A673 (cell line): ENCODE measurements around the gene B9D1. TPM values are rescaled to one million over a fixed set of nuclear protein-coding genes. Genes with fewer than 3 reads are reported as not detected.

ENCODE experiments used
- BruUV-seq: library from RNA; stranded (reverse); fragments of 400-500 nt; replicated peaks from 2 replicates; lab custom pipeline; 2021; lab: Mats Ljungman, UMichigan
- CTCF ChIA-PET: fragments of 300-600 bp; sonication (Branson Sonifier 250); formaldehyde crosslinking; loops from one replicate; lab custom pipeline; 2022; ENCODE audit warnings: antibody characterized with exemption; lab: Charles Lee
- POLR2A ChIA-PET: fragments of 300-600 bp; sonication (Branson Sonifier 250); formaldehyde crosslinking; loops from one replicate; lab custom pipeline; 2022; ENCODE audit warnings: antibody characterized with exemption; ENCODE audit not compliant: low non-redundant PET; lab: Charles Lee
- DNase-seq: peaks from one replicate; pipeline ENCODE4 v3.0.0-alpha.2; 2015; ENCODE audit warnings: low spot score
- H3K27ac ChIP-seq: fragments of 200-600 bp; sonication (generic); 2 replicates; pipeline ENCODE4 v1.5.1; 2016; ENCODE audit warnings: mixed run types, low read depth, mild to moderate bottlenecking, mixed read lengths, antibody characterized with exemption, low read length; ENCODE audit not compliant: poor library complexity, severe bottlenecking
- H3K27me3 ChIP-seq: fragments of 200-600 bp; sonication (generic); replicated peaks from 2 replicates; pipeline ENCODE4 v1.6.1; 2017; ENCODE audit warnings: mixed run types, low read depth, mild to moderate bottlenecking, mixed read lengths, antibody characterized with exemption, low read length; ENCODE audit not compliant: insufficient read depth, poor library complexity
- H3K36me3 ChIP-seq: fragments of 200-600 bp; sonication (generic); 2 replicates; pipeline ENCODE4 v1.6.1; 2016; ENCODE audit warnings: mixed run types, mild to moderate bottlenecking, mixed read lengths, antibody characterized with exemption, low read length; ENCODE audit not compliant: insufficient read depth, poor library complexity, severe bottlenecking
- H3K4me1 ChIP-seq: fragments of 200-600 bp; sonication (generic); 2 replicates; pipeline ENCODE4 v1.6.1; 2017; ENCODE audit warnings: mixed run types, mild to moderate bottlenecking, mixed read lengths, antibody characterized with exemption, low read length; ENCODE audit not compliant: insufficient read depth, poor library complexity, severe bottlenecking
- H3K4me3 ChIP-seq: fragments of 200-600 bp; sonication (generic); 2 replicates; pipeline ENCODE4 v1.5.1; 2016; ENCODE audit warnings: low read depth, mixed run types, mild to moderate bottlenecking, mixed read lengths, low read length; ENCODE audit not compliant: poor library complexity, severe bottlenecking
- H3K9me3 ChIP-seq: fragments of 200-600 bp; sonication (generic); 2 replicates; pipeline ENCODE4 v1.6.1; 2016; ENCODE audit warnings: mixed run types, low read depth, mild to moderate bottlenecking, mixed read lengths, antibody characterized with exemption, low read length; ENCODE audit not compliant: poor library complexity, severe bottlenecking
- CTCF ChIP-seq: fragments of 300-800, 200-600 bp; sonication (generic); conservative IDR thresholded peaks from 2 replicates; pipeline ENCODE4 v1.5.1; 2017; ENCODE audit warnings: low read depth, mild to moderate bottlenecking, antibody characterized with exemption, low read length, moderate library complexity, mixed read lengths
- EZH2 ChIP-seq: fragments of 200-600 bp; sonication (generic); IDR thresholded peaks from 2 replicates; pipeline ENCODE4 v1.6.1; 2017; ENCODE audit warnings: borderline replicate concordance, low read depth, mild to moderate bottlenecking, mixed read lengths, antibody characterized with exemption, low read length; ENCODE audit not compliant: poor library complexity, severe bottlenecking
- intact Hi-C: fragments of 100-400 bp; cut with micrococcal nuclease; formaldehyde crosslinking; loops from one replicate; pipeline ENCODE4 v1.10.0; 2022; ENCODE audit not compliant: unreplicated experiment
- total RNA-seq: library from RNA; stranded (reverse); gene quantifications from 2 replicates; pipeline ENCODE4 v1.2.3, GENCODE V29; 2021

B9D1 gene
- total RNA-seq, 1 experiment from 2014 or later = 37.0 TPM

- no peaks in the 10 kb centered on the region for H3K4me1 ChIP-seq
- no peaks in the 10 kb centered on the region for H3K27me3 ChIP-seq
- CTCF ChIA-PET = no interaction called here
- no peaks in the 10 kb centered on the region for H3K9me3 ChIP-seq
- intact Hi-C loops = no loop called here
- H3K27ac ChIP-seq = no peak overlapping the region
- H3K4me3 ChIP-seq = no peak overlapping the region
- TF ChIP-seq CTCF (no peak), EZH2 (no peak)
- no peak for DNase-seq
- no TSS peak for BruUV-seq
- H3K36me3 ChIP-seq = no peaks in the 10 kb centered on the region
- POLR2A ChIA-PET = interaction anchor here (0.7 kb wide), 2 partner anchors 13 to 444 kb away, joined by 7 to 9 read pairs; no protein-coding TSS in a partner anchor
These were observed 56.1 kb downstream of the B9D1 start for GRCh38 chr17:19306160-19307111.

- TF ChIP-seq CTCF (no peak), EZH2 (no peak)
- POLR2A ChIA-PET = no interaction called here
- Histone ChIP-seq H3K9me3 (no peaks in the 10 kb centered on the region), H3K4me1 (no peaks in the 10 kb centered on the region), H3K27ac (no peak overlapping the region), H3K4me3 (no peak overlapping the region), H3K27me3 (no peaks in the 10 kb centered on the region), H3K36me3 (no peaks in the 10 kb centered on the region)
- CTCF ChIA-PET = no interaction called here
- BruUV-seq = no TSS peak
- intact Hi-C loops = no loop called here
- no peak for DNase-seq
These were observed 56.8 kb downstream of the B9D1 start for GRCh38 chr17:19305761-19306159.

GRCh38 chr17:19305256-19305655 is 57.3 kb downstream of the B9D1 start:
- POLR2A ChIA-PET = no interaction called here
- CTCF ChIA-PET = no interaction called here
- no peak overlapping the region for H3K4me3 ChIP-seq

More at GRCh38 chr17:19305256-19305655, 57.3 kb downstream of the B9D1 start:
- Histone ChIP-seq H3K9me3 (no peaks in the 10 kb centered on the region), H3K27ac (no peak overlapping the region), H3K27me3 (no peaks in the 10 kb centered on the region), H3K4me1 (no peaks in the 10 kb centered on the region), H3K36me3 (no peaks in the 10 kb centered on the region)
- intact Hi-C loops = no loop called here
- BruUV-seq = no TSS peak
- DNase-seq = no peak
- TF ChIP-seq EZH2 (no peak), CTCF (no peak)
